GM19438 (cell line): ENCODE measurements around the gene ZNF860.
"Not testable (repeated sequence)": the region's sequence is repeated elsewhere in the genome, so short reads cannot be mapped to it uniquely, and the experiment has no call there.

ENCODE experiments used
- ATAC-seq: cut with Tn5 transposase; IDR thresholded peaks from one replicate; pipeline ENCODE4 v1.9.1; 2021; ENCODE audit warnings: low read depth; ENCODE audit not compliant: unreplicated experiment

ZNF860 gene

GRCh38 chr3:31992995-31993394, 11.4 kb downstream of the ZNF860 start:
- not testable (repeated sequence) for ATAC-seq

DNA sequence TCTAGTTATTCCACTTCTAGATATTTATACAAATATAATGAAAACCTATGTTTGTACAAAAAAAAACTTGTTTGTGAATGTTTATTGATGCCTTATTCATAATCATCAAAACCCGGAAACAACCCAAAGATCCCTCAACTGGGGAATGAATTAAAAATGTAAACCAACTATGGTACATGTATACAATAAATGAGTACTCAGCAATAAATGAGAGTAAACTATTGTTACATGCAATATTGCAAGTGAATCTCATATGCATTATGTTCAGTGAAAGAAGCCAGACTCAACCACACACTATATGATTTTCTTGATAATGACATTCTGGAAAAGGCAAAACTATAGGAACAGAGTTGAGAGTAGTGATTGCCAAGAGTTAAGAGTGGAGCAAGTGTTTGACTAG, 12.3 kb downstream of the ZNF860 start:
- ATAC-seq, result no peak

DNA sequence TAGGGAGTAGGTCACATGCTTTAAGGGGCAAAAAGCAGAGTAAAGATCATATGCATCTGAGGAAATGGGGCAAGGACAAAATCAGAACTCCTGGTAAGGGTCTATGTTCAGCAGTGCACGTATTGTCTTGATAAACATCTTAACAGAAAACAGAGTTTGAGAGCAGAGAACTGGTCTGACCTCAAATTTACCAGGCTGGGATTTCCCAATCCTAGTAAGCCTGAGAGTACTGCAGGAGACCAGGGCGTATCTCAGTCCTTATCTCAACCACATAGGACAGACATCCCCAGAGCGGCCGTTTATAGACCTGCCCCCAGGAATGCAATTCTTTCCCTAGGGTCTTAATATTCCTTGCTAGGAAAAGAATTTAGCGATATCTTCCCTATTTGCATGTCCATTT, 13.5 kb downstream of the ZNF860 start:
- ATAC-seq, result not testable (repeated sequence)

DNA sequence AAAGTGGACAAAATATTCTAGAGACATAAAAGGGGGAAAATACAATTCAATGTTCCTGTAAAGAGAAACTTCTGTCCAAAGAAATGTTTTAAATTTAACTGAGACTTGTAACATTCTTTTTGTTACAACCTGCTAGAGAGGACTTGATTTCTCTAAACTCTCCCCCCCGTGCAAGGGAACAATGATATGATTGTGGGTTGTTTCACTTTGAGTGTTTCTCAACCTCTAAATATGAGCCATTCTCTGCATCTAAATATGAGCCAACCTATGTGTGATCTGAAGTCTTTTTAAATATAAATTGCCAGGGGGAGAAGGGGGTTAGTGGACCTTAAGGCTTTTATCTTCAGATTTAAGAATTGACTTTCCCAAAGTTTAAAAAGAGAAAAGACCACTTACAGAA, 14.6 kb downstream of the ZNF860 start:
- no peak for ATAC-seq

DNA sequence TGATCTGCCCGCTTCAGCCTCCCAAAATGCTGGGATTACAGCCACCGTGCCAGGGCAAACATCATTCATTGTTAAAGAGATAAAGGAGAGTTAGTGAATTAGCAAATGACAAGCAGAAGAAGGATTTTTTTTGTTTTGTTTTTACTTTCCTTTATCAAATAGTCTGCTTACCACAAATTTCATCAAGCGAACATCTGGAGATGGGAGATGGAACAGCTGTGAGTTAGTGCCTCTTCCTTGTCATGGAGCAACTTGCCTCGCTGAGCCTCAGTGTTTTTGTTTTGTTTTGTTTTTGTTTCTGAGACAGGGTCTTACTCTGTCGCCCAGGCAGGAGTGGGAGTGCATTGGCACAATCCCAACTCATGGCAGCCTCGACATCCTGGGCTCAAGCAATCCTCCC, 15.9 kb downstream of the ZNF860 start:
- no peak for ATAC-seq

DNA sequence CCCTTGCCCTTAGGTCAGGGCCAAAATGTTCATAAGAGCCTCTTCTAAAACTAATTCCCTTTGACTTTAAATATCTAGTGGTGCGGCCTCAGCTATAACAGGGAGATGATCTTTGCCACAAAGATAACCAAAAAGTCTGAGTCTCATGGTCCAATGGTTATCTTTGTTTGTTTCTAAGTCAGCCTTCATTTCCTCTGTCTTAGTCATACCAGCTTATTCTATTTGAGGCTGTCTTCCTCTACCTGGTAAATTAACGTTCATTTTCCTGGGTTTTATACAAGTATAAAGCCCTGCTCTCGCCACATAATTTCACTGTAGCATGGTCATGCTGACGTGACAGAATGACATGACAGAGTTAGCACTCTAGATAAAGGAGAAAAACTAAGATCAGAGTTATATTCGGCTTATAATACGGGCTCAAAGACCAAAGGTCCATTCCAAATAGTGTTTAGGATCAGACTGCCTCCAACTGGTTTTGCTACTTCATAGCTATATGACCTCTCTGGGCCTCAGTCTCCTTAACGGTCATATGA, 18.4 kb downstream of the ZNF860 start:
- ATAC-seq, result no peak

DNA sequence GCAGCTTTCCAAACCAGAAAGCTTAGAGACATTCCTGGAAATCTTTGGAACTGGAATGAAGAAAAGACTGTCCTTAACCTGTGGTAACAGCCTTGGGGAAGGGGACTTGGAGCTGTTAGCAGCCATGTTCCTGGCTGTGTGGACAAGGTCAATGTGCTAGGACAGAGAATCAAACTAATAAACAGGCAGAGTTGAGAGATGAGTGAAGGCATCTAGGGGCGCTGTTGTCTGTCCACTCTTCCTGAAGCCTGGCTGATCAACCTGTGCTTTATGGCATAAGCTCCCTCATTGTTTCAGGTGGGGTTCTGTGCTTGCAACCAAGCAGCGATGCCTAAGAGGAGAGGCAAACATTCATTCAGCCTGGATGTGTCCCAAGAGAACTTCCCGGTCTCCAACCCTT, 19.3 kb downstream of the ZNF860 start:
- ATAC-seq, result no peak

DNA sequence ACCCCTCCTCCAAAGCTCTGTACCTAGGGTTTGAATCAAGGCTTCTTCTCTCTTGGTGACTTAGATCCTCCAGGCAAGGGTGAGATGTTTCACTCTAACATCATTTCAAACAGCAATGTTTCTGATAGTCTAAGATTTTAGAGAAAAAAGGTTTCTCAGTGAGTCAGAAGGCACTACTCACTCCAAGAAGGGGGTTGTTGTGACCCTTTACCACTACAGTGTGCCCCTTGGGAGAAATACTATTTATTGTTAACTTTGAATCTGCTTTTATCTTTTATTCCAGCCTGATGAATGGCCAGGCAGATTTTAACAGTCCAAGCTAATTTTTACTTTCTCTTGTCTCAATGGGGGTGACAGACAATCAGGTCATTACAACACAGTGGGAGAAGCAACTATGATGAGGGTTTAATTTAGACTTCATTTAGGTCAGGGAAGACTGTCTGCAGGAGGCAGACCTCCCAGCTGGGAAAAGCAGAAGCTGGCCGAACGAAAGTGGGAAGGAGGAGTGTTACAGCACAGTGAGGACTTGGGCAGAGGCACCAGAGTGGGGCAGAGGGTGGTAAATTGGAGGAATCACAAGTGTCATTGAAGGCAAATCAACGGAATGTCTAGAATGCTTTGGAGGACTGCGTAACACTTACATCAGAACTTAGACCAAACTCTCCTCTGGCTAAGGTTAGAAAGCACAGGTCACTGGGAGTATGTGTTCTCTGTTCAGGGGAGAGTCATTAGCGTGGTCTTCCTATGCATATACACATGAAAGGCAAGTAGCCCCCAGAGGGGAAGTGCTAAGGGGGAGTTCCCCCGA, 21.2 kb downstream of the ZNF860 start:
- ATAC-seq, result no peak

- no peak for ATAC-seq
Observed at GRCh38 chr3:32003380-32003779, 21.8 kb downstream of the ZNF860 start.

DNA sequence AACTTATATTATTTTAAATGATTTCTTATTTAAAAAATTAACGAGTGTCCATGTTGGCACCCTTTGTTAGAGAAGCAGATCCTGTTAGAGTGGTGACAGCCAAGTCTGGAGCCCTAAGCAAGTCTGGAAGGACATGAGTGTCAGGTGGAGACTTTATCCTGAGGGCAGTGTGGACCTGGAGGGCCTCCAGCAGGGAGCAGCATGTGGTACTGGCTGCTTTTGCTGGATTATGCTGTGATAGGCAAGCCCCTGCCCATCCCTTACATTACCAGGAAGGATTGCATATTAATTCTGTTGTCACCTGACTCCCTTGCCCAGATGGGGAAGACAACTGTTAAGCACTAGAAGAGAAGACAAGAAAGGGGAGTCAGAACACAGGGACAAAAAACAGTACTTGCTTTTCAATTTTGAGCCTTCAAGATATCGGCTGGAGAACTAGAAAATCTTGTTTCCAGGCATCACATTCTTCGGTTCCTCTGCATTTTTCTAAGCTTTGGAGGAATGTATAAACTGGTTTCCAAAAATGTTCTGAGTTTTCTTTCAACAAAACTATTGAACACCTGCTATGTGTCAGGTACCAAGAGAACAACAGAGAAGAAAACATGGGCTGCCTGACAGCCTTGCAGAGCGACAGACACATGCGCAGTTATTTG, 22.7 kb downstream of the ZNF860 start:
- ATAC-seq, result no peak

DNA sequence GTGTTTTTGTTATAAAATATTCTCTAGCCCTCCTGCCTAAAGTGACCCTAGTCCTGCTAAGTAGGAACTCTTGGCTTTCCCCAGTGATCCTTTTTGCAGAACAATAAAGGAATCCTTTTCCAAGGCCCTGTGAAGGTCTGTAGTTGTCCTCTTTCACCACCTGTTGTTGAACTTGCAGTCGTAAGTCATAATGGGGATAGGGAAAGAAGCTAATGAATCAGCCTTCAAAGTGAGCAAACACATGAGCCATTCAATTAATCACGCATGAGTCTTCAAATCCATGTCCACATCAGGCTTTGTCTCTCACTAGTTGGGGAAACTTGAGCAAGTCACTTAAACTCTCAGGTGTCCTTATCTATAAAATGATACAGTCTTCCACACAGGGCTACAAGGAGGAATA, 27.6 kb downstream of the ZNF860 start:
- no peak for ATAC-seq

DNA sequence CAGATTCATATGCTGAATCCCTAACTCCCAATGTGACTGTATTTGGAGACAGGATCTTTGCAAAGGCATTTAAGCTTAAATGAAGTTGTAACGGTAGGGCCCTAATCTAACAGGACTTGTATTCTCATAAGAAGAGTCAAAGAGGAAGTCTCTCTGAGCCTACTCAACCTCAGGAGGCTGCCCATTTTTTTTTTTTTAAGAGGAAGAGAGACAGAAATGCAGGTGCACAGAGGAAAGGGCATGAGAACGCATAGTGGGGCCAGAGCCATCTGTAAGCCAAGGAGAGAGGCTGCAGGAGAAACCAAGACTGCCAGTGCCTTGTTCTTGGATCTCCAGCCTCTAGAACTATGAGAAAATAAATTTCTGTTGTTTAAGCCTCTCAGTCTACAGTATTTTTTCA, 28.4 kb downstream of the ZNF860 start:
- ATAC-seq, result no peak

DNA sequence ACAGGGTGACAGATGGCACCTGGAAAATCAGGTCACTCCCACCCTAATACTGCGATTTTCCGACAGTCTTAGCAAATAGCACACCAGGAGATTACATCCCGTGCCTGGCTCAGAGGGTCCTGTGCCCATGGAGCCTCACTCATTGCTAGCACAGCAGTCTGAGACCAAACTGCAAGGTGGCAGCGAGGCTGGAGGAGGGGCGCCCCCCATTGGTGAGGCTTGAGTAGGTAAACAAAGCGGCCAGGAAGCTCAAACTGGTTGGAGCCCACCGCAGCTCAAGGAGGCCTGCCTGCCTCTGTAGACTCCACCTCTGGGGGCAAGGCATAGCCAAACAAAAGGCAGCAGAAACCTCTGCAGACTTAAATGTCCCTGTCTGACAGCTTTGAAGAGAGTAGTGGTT, 29.1 kb downstream of the ZNF860 start:
- not testable (repeated sequence) for ATAC-seq

DNA sequence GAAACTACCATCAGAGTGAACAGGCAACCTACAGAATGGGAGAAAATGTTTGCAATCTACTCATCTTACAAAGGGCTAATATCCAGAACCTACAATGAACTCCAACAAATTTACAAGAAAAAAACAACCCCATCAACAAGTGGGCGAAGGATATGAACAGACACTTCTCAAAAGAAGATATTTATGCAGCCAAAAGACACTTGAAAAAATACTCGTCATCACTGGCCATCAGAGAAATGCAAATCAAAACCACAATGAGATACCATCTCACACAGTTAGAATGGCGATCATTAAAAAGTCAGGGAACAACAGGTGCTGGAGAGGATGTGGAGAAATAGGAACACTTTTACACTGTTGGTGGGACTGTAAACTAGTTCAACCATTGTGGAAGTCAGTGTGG, 34.1 kb downstream of the ZNF860 start:
- not testable (repeated sequence) for ATAC-seq

- ATAC-seq, result no peak
Observed at GRCh38 chr3:32017286-32017685, 35.7 kb downstream of the ZNF860 start.

DNA sequence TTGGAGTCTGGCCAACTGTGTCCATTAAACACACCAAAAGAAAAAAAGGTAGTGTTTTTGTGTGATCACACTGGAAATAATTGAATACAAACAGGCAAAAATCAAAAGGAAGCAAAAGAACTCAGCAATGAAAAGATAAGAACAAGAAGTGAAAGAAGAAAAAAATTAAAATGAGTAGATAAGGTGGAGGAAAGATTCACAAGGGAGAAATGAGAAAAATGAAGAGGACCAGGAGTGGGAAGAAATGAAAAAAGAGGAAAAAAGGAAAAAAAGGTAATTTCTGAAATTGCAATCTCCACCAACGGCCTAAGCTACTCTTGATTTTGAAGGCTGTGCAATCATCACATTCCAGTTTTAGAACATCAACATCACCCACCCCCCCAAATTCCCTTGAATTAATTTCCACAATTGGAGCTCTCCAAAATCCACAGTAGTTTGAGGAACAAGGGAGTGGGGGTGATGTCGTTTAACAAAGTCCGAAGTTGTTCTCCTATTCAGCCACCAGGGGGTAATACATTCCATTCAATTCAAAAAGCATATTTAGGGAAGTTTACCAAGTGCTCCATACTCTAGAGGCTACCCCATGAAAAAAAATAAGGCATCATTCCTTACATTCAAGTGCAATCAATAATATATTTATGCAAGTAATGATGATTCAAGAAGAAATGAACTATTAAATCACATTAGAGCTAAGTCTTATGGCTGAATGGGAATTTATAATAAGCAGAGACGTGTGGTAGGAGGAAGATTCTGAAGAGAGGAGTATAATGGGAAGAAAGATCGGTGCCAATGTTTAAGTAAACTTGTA, 37.4 kb downstream of the ZNF860 start:
- no peak for ATAC-seq

DNA sequence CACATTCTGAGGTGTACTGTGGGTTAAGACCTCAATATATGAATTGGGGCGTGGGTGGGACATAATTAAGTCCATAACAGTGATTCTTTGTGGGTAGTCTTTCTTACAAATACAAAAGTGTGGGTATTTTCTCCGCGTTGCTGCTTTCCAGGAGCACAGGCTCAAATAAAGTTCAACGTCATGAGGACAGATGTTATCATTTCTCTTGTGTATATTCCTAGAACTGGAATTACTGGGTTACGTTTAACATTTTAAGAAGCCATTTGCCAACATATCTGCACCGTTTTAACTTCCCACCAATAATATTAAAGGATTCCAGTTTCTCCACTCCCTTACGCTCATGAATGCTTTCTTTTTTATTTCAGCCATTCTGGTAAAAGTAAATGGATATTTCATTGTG, 39.6 kb downstream of the ZNF860 start:
- ATAC-seq, result no peak

- ATAC-seq, result no peak
Observed at GRCh38 chr3:32021748-32022147, 40.2 kb downstream of the ZNF860 start.

- ATAC-seq, result no peak
Observed at GRCh38 chr3:32022947-32023346, 41.4 kb downstream of the ZNF860 start.

- ATAC-seq, result no peak
Observed at GRCh38 chr3:32026593-32026992, 45.0 kb downstream of the ZNF860 start.

GRCh38 chr3:32037932-32038267, 56.4 kb downstream of the ZNF860 start:
- ATAC-seq, result no peak
